Left lung (tissue), 10 donors: ENCODE results near the gene USP35. TPM values are rescaled to one million over a fixed set of nuclear protein-coding genes. Genes with fewer than 3 reads are reported as not detected.

Experiments used
- ATAC-seq: fragments of 200-7000 bp; cut with Tn5 transposase; one replicate; pipeline ENCODE4 v1.9.1; 2020; ENCODE audit warnings: moderate library complexity
- DNase-seq, 4 donors: peaks; one replicate each; pipeline ENCODE4 v3.0.0-alpha.2; 2013 to 2020
- H3K27ac ChIP-seq, 2 donors: fragments of 200-600 bp; sonication (generic) in 1 of 2; one replicate each; pipeline versions ENCODE4 v1.5.0 to v1.8.0; 2020 to 2021
- H3K27me3 ChIP-seq, 2 donors: fragments of 200-600 bp; sonication (generic) in 1 of 2; one replicate each; pipeline versions ENCODE4 v1.5.0 to v1.8.0; 2020 to 2021
- H3K36me3 ChIP-seq, 2 donors: fragments of 200-600 bp; sonication (generic) in 1 of 2; one replicate each; pipeline versions ENCODE4 v1.5.0 to v1.8.0; 2020 to 2021
- H3K4me1 ChIP-seq, 2 donors: fragments of 200-600 bp; one replicate each; pipeline ENCODE4 v1.8.0; 2021
- H3K4me3 ChIP-seq, 2 donors: fragments of 200-600 bp; sonication (generic) in 1 of 2; one replicate each; pipeline versions ENCODE4 v1.5.0 to v1.8.0; 2020 to 2021; ENCODE audit warnings: mild to moderate bottlenecking in 1 of 2
- H3K9me3 ChIP-seq, 2 donors: fragments of 200-600 bp; sonication (generic) in 1 of 2; one replicate each; pipeline versions ENCODE4 v1.5.0 to v1.8.0; 2020 to 2021
- CTCF ChIP-seq, 2 donors: fragments of 200-600 bp; sonication (generic) in 1 of 2; IDR thresholded peaks; one replicate each; pipeline versions ENCODE4 v1.5.0 to v1.8.0; 2021; ENCODE audit warnings: antibody characterized with exemption in 2 of 2
- intact Hi-C, 2 donors: fragments of 100-400 bp; cut with DNase I; formaldehyde crosslinking; loops; one replicate each; pipeline versions ENCODE4 v1.11.2 to v1.14.2; 2022
- polyA plus RNA-seq, 6 donors: library from polyadenylated mRNA; unstranded; fragments of 120-200 nt; gene quantifications; one replicate each; pipeline ENCODE4 v1.2.1, GENCODE V29; 2013; ENCODE audit not compliant: insufficient read length in 6 of 6
- total RNA-seq, 2 donors: library from RNA; stranded (reverse); fragmentation: NEBNext Ultra II Directional; extraction: Animal tissue kit (Norgen Biotek cat#: 25700); gene quantifications; one replicate each; pipeline ENCODE4 v1.2.1, GENCODE V29; 2021
- donor health status: DM: no; HTN: yes; CAD: no.
- donor health status: DM: no; HTN: no; CAD: no.

Gene USP35
- total and polyA plus RNA-seq, 8 donors: 5.8 to 8.2 (median 6.9) TPM

GRCh38 chr11:78259777-78260487 is 71.2 kb downstream of the USP35 start:
- no peak overlapping the region for H3K27ac ChIP-seq
- H3K36me3 ChIP-seq: no peaks in the 10 kb centered on the region
- DNase-seq: peak in 1 of 4 donors; percentile 24
- no peak overlapping the region for H3K4me3 ChIP-seq
- intact Hi-C loops: no loop called here
- peaks cover 24% of the 10 kb centered on the region in 2 donors for H3K4me1 ChIP-seq
- ATAC-seq: no peak
- H3K9me3 ChIP-seq: no peaks in the 10 kb centered on the region
- H3K27me3 ChIP-seq: no peaks in the 10 kb centered on the region
- TF ChIP-seq CTCF (IDR thresholded peaks at IDR 0.05): no peak

GRCh38 chr11:78261367-78261766 is 72.6 kb downstream of the USP35 start:
- DNase-seq (no peak), ATAC-seq (no peak)
- Histone ChIP-seq H3K9me3 (no peaks in the 10 kb centered on the region), H3K27me3 (no peaks in the 10 kb centered on the region), H3K36me3 (no peaks in the 10 kb centered on the region), H3K4me3 (no peak overlapping the region), H3K4me1 (peaks cover 21 to 24% of the 10 kb centered on the region in 2 donors), H3K27ac (no peak overlapping the region)
- TF ChIP-seq CTCF (IDR thresholded peaks at IDR 0.05): no peak
- intact Hi-C loops: no loop called here

GRCh38 chr11:78261828-78262227 is 73.1 kb downstream of the USP35 start:
- intact Hi-C loops: no loop called here
- H3K4me3 ChIP-seq: no peak overlapping the region
- no peaks in the 10 kb centered on the region for H3K9me3 ChIP-seq
- no peaks in the 10 kb centered on the region for H3K27me3 ChIP-seq
- no peak for DNase-seq
- no peaks in the 10 kb centered on the region for H3K36me3 ChIP-seq
- no peak for ATAC-seq
- no peak overlapping the region for H3K27ac ChIP-seq
- TF ChIP-seq CTCF (IDR thresholded peaks at IDR 0.05): no peak
- H3K4me1 ChIP-seq: peaks cover 16 to 24% of the 10 kb centered on the region in 2 donors

GRCh38 chr11:78262238-78262637 is 73.5 kb downstream of the USP35 start:
- intact Hi-C loops: no loop called here
- Histone ChIP-seq H3K27ac (no peak overlapping the region), H3K27me3 (no peaks in the 10 kb centered on the region), H3K36me3 (no peaks in the 10 kb centered on the region), H3K4me3 (no peak overlapping the region), H3K9me3 (no peaks in the 10 kb centered on the region), H3K4me1 (peaks cover 12 to 20% of the 10 kb centered on the region in 2 donors)
- TF ChIP-seq CTCF (IDR thresholded peaks at IDR 0.05): no peak
- ATAC-seq (no peak), DNase-seq (no peak)

GRCh38 chr11:78262691-78263090 is 74.0 kb downstream of the USP35 start:
- H3K36me3 ChIP-seq: no peaks in the 10 kb centered on the region
- peak in 1 of 4 donors; percentile 63 for DNase-seq
- no peak overlapping the region for H3K4me3 ChIP-seq
- no peak for TF ChIP-seq CTCF (IDR thresholded peaks at IDR 0.05)
- H3K27me3 ChIP-seq: no peaks in the 10 kb centered on the region
- H3K27ac ChIP-seq: no peak overlapping the region
- intact Hi-C loops: no loop called here
- H3K9me3 ChIP-seq: no peaks in the 10 kb centered on the region
- no peak for ATAC-seq
- peaks cover 8 to 15% of the 10 kb centered on the region in 2 donors for H3K4me1 ChIP-seq

Other genes starting within 250 kb of the USP35 start
- gene INTS4, start 194.3 kb upstream of the USP35 start, total RNA-seq: 10 to 100 TPM; 31.1 to 31.2 TPM
- gene INTS4, start 194.3 kb upstream of the USP35 start, polyA plus RNA-seq: 10 to 100 TPM; 50.2 to 63.9 (median 54.3) TPM
- 10 to 100 TPM; 17.7 to 19.2 TPM for gene KCTD14, start 165.6 kb upstream of the USP35 start, total RNA-seq
- 10 to 100 TPM in 1 of 6 donors, 1 to 10 TPM in 5; 6.5 to 10.0 (median 8.6) TPM for gene KCTD14, start 165.6 kb upstream of the USP35 start, polyA plus RNA-seq
- gene THRSP, start 125.1 kb upstream of the USP35 start, total RNA-seq: not detected
- gene THRSP, start 125.1 kb upstream of the USP35 start, polyA plus RNA-seq: under 1 TPM; 0.23 to 0.83 (median 0.44) TPM
- 100 to 1,000 TPM; 182 to 224 TPM for gene NDUFC2, start 109.1 kb upstream of the USP35 start, total RNA-seq
- gene NDUFC2, start 109.1 kb upstream of the USP35 start, polyA plus RNA-seq: 100 to 1,000 TPM; 120 to 154 (median 139) TPM
- gene ALG8, start 49.3 kb upstream of the USP35 start, total RNA-seq: 10 to 100 TPM; 32.2 to 39.7 TPM
- gene ALG8, start 49.3 kb upstream of the USP35 start, polyA plus RNA-seq: 10 to 100 TPM; 46.2 to 58.7 (median 53.2) TPM
- 10 to 100 TPM; 11.8 to 12.0 TPM for gene KCTD21, start 293 bp upstream of the USP35 start, total RNA-seq
- gene KCTD21, start 293 bp upstream of the USP35 start, polyA plus RNA-seq: 10 to 100 TPM in 1 of 6 donors, 1 to 10 TPM in 5; 8.4 to 10.1 (median 8.8) TPM
- 10 to 100 TPM; 43.8 to 59.6 TPM for gene GAB2, start 228.9 kb downstream of the USP35 start, total RNA-seq
- 10 to 100 TPM; 18.8 to 20.7 (median 19.4) TPM for gene GAB2, start 228.9 kb downstream of the USP35 start, polyA plus RNA-seq